OCI-LY3 (cell line): ENCODE data around the gene ADGRG6.
"Not testable (repeated sequence)": the region's sequence is repeated elsewhere in the genome, so short reads cannot be mapped to it uniquely, and the experiment has no call there.

ENCODE experiments used
- H2AFZ ChIP-seq: fragments of 200-600, 300-600 bp; shearing (Covaris generic); 2 replicates; pipeline ENCODE4 v1.6.0; 2014; ENCODE audit warnings: antibody characterized with exemption, low read depth, low read length
- H3K27ac ChIP-seq: fragments of 200-600, 300-600 bp; sonication (generic); 2 replicates; pipeline ENCODE4 v1.5.1; 2014; ENCODE audit warnings: mild to moderate bottlenecking, low read length, moderate library complexity, mixed read lengths
- H3K27me3 ChIP-seq: fragments of 200-600, 300-600 bp; sonication (generic); 2 replicates; pipeline ENCODE4 v1.6.1; 2014; ENCODE audit warnings: low read depth, low read length, mixed read lengths
- H3K36me3 ChIP-seq: fragments of 200-600, 300-600 bp; sonication (generic); replicated peaks from 2 replicates; pipeline ENCODE3; 2014; ENCODE audit warnings: low read depth, low read length, mixed read lengths
- H3K4me1 ChIP-seq: fragments of 300-600, 200-600 bp; sonication (generic); 2 replicates; pipeline ENCODE4 v1.6.1; 2014; ENCODE audit warnings: low read length, mixed read lengths
- H3K4me2 ChIP-seq: fragments of 200-600, 300-600 bp; sonication (generic); 2 replicates; pipeline ENCODE4 v1.6.1; 2014; ENCODE audit warnings: low read length, mixed read lengths
- H3K4me3 ChIP-seq: fragments of 300-600, 200-600 bp; sonication (generic); 2 replicates; pipeline ENCODE4 v1.5.1; 2014; ENCODE audit warnings: antibody characterized with exemption, mild to moderate bottlenecking, low read length, moderate library complexity
- H3K79me2 ChIP-seq: fragments of 300-600, 200-600 bp; shearing (Covaris generic); 2 replicates; pipeline ENCODE4 v1.6.1; 2014; ENCODE audit warnings: mild to moderate bottlenecking, low read length, mixed read lengths
- H3K9ac ChIP-seq: fragments of 300-600, 200-600 bp; shearing (Covaris generic); 2 replicates; pipeline ENCODE4 v1.6.0; 2014; ENCODE audit warnings: mild to moderate bottlenecking, low read length, moderate library complexity
- H3K9me3 ChIP-seq: fragments of 200-600, 300-600 bp; shearing (Covaris generic); 2 replicates; pipeline ENCODE4 v1.6.1; 2014; ENCODE audit warnings: low read length, mixed read lengths; ENCODE audit not compliant: insufficient read depth
- H4K20me1 ChIP-seq: fragments of 200-600, 300-600 bp; sonication (generic); 2 replicates; pipeline ENCODE4 v1.6.1; 2016; ENCODE audit warnings: low read length, mixed read lengths; ENCODE audit not compliant: insufficient read depth
- EZH2phosphoT487 ChIP-seq: fragments of 200-600 bp; shearing (Covaris generic); IDR thresholded peaks from 2 replicates; pipeline ENCODE4 v1.6.1; 2018; ENCODE audit warnings: antibody characterized with exemption, mixed run types, low read depth
- TF ChIP-seq, protein P1 (sequence below): fragments of 200-600, 300-600 bp; sonication (generic); IDR thresholded peaks from 2 replicates; pipeline ENCODE4 v1.5.1; 2014; ENCODE audit warnings: antibody characterized with exemption, low read length, low read depth

The ADGRG6 gene

DNA sequence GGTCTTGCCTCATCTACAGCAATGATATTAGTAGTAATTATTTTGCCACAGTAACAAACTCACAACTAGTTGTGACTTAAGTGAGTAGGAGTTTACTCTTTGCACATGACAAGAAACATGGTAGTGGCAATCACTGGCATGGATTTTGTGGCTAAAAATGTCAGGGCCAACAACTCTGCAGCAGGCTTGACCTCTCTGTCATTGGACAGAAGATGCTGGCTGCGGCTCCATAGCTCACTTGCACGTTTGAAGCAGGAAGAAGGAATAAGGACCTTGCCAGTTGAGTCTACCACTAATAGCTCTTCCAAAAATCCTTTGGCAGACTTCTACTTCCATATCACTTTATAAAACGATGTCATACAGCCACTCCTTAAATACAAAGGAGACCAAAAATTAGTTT lies 117.3 kb downstream of the ADGRG6 start:
- H2AFZ ChIP-seq, result no peak overlapping the region
- H3K4me3 ChIP-seq, result no peak overlapping the region
- no peak for TF ChIP-seq EZH2phosphoT487
- TF ChIP-seq, protein P1, sequence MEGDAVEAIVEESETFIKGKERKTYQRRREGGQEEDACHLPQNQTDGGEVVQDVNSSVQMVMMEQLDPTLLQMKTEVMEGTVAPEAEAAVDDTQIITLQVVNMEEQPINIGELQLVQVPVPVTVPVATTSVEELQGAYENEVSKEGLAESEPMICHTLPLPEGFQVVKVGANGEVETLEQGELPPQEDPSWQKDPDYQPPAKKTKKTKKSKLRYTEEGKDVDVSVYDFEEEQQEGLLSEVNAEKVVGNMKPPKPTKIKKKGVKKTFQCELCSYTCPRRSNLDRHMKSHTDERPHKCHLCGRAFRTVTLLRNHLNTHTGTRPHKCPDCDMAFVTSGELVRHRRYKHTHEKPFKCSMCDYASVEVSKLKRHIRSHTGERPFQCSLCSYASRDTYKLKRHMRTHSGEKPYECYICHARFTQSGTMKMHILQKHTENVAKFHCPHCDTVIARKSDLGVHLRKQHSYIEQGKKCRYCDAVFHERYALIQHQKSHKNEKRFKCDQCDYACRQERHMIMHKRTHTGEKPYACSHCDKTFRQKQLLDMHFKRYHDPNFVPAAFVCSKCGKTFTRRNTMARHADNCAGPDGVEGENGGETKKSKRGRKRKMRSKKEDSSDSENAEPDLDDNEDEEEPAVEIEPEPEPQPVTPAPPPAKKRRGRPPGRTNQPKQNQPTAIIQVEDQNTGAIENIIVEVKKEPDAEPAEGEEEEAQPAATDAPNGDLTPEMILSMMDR, result no peak
- no peaks in the 10 kb centered on the region for H3K27me3 ChIP-seq
- H3K79me2 ChIP-seq, result no peaks in the 10 kb centered on the region
- H3K27ac ChIP-seq, result no peak overlapping the region
- H4K20me1 ChIP-seq, result no peaks in the 10 kb centered on the region
- H3K9me3 ChIP-seq, result no peaks in the 10 kb centered on the region
- no peaks in the 10 kb centered on the region for H3K36me3 ChIP-seq
- no peaks in the 10 kb centered on the region for H3K4me1 ChIP-seq
- H3K4me2 ChIP-seq, result no peak overlapping the region
- H3K9ac ChIP-seq, result no peak overlapping the region

DNA sequence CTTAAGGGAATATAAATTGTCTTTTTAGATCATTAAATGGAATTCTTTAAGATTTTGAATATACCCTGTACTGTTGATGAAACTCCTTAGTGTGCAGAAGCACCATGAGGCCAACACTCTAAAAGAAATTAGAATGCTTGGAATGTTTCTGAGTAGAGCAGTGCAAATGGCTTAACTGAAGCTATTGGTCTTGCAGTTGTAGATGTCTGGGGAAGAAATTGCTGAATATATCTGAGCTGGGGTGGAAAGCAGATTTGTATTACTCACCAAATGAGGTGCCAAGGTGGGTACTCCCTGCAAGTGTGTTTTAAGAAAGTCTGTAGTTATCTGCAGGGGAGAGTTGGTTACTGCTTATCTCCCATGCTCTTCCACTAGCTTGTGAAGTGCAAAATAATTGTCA lies 119.0 kb downstream of the ADGRG6 start:
- Histone ChIP-seq H2AFZ (no peak overlapping the region), H3K4me3 (no peak overlapping the region), H3K79me2 (no peaks in the 10 kb centered on the region), H3K4me1 (no peaks in the 10 kb centered on the region), H4K20me1 (no peaks in the 10 kb centered on the region), H3K27ac (no peak overlapping the region), H3K36me3 (no peaks in the 10 kb centered on the region), H3K9ac (no peak overlapping the region), H3K27me3 (no peaks in the 10 kb centered on the region), H3K4me2 (no peak overlapping the region), H3K9me3 (no peaks in the 10 kb centered on the region)
- TF ChIP-seq, protein P1, result no peak
- TF ChIP-seq EZH2phosphoT487, result no peak

GRCh38 chr6:142421285-142422117 lies 119.7 kb downstream of the ADGRG6 start:
- TF ChIP-seq, protein P1, result no peak
- no peak for TF ChIP-seq EZH2phosphoT487
- Histone ChIP-seq H3K4me1 (no peaks in the 10 kb centered on the region), H3K79me2 (no peaks in the 10 kb centered on the region), H3K4me3 (no peak overlapping the region), H3K27me3 (no peaks in the 10 kb centered on the region), H3K36me3 (no peaks in the 10 kb centered on the region), H3K9me3 (no peaks in the 10 kb centered on the region), H3K4me2 (no peak overlapping the region), H3K27ac (no peak overlapping the region), H2AFZ (no peak overlapping the region), H3K9ac (no peak overlapping the region), H4K20me1 (no peaks in the 10 kb centered on the region)

DNA sequence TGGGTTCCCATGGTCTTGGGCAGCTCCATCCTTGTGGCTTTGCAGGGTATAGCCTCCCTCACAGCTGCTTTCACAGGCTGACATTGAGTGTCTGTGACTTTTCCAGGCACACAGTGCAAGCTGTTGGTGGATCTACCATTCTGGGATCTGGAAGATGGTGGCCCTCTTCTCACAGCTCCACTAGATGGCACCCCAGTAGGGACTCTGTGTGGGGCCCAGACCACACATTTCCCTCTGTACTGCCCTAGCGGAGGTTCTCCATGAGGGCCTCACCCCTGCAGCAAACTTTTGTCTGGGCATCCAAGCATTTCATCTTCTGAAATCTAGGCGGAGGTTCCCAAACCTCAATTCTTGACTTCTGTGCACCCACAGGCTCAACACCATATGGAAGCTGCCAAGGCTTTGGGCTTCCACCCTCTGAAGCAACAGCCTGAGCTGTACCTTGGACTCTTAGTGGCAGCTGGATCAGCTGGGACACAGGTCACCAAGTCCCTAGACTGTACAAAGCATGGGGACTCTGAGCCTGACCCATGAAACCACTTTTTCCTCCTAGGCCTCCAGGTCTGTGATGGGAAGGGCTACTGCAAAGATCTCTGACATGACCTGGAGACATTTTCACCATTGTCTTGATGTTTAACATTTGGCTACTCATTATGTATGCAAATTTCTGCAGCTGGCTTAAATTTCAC lies 124.8 kb downstream of the ADGRG6 start:
- not testable (repeated sequence) for H3K4me3 ChIP-seq, H3K27me3 ChIP-seq, H3K9me3 ChIP-seq, H2AFZ ChIP-seq, H3K4me2 ChIP-seq, H3K4me1 ChIP-seq, H4K20me1 ChIP-seq, H3K79me2 ChIP-seq, H3K27ac ChIP-seq, H3K9ac ChIP-seq, H3K36me3 ChIP-seq

DNA sequence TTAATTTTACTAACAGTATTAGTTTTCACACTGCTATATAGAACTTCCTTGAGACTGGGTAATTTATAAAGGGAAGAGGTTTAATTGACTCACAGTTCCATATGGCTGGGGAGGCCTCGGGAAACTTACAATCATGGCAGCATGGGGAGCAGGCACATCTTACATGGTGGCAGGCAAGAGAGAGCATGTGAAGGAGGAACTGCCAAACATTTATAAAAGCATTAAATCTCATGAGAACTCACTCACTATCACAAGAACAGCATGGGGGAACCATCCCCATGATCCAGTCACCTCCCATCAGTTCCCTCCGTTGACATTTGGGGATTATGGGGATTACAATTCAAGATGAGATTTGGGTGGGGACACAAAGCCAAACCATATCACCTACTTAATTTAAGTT lies 126.7 kb downstream of the ADGRG6 start:
- not testable (repeated sequence) for H3K27me3 ChIP-seq, H3K9ac ChIP-seq, H4K20me1 ChIP-seq, H3K4me2 ChIP-seq, H3K36me3 ChIP-seq, H3K4me1 ChIP-seq, H3K4me3 ChIP-seq, H2AFZ ChIP-seq, H3K27ac ChIP-seq, H3K79me2 ChIP-seq, H3K9me3 ChIP-seq
